Measurements from ENCODE around the gene RGS1.

DNA sequence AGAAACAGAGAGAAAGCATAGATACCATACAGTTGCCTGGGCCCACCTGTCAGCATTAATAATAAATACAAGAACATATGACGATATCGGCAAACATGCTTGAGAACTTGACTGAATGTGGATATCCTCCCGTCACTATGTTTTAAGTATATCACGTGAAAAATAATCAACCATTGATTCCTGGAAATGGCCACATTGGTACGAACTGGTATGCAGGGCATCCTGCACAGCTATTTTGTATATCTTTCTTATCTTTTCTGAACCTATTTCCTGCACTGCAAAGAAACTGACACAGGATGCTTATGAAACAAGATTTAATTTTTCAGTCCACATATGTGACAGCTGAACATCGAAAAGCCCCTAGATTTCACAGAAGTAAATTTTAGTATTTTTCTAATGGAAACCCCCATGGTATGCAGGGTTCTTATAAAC is 22.8 kb upstream of the RGS1 start:
- TF ChIP-seq EZH2 (IDR thresholded peaks at IDR 0.05; ENCODE audit: insufficient read depth, poor library complexity, severe bottlenecking) (no peak), EZH2phosphoT487 (IDR thresholded peaks at IDR 0.05; ENCODE audit: insufficient read depth, low read depth) (no peak)
